ENCODE results near the gene RERE.

RERE gene

DNA sequence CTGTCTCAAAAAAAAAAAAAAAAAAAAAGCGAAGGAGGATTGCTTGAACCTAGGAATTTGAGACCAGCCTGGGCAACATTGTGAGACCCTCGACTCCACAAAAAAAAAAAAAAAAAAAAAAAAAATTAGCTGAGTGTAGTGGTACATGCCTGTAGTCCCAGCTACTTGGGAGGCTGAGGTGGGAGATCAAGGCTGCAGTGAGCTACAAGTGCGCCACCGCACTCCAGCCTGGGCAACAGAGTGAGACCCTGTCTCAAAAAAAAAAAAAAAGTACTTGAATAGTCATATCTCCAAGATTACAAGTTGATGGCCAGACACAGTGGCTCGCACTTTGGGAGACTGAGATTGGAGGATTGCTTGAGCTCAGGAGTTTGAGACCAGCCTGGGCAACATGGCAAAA lies 33.6 kb upstream of the RERE start:
- Histone ChIP-seq H4K20me1 (ENCODE audit: low read depth, low read length) (no peaks in the 10 kb centered on the region), H3F3A (ENCODE audit: insufficient read depth) (0 out of 2 replicates have a peak, but pooled peaks cover 6% of the 10 kb centered on the region), H3K36me3 (ENCODE audit: low read length) (no peaks in the 10 kb centered on the region), H3K4me3 (ENCODE audit: insufficient read depth, low read length, poor library complexity, severe bottlenecking) (no peak overlapping the region), H3K79me2 (ENCODE audit: insufficient read depth, low read length) (no peaks in the 10 kb centered on the region), H3K9me2 (replicated peaks; ENCODE audit: insufficient read depth, low read length) (no peaks in the 10 kb centered on the region), H2AFZ (ENCODE audit: low read depth, low read length, severe bottlenecking) (no peak overlapping the region), H3K27me3 (ENCODE audit: low read length) (no peaks in the 10 kb centered on the region), H3K9ac (ENCODE audit: low read length) (no peak overlapping the region), H3K27ac (ENCODE audit: low read depth, low read length) (no peak overlapping the region), H3K9me3 (ENCODE audit: insufficient read depth, low read length) (no peaks in the 10 kb centered on the region), H3K4me2 (ENCODE audit: low read depth, low read length, poor library complexity, severe bottlenecking) (no peak overlapping the region)
- TF ChIP-seq EZH2phosphoT487 (conservative IDR thresholded peaks at IDR 0.05; ENCODE audit: low read length), result no peak
- TF ChIP-seq, protein P1, sequence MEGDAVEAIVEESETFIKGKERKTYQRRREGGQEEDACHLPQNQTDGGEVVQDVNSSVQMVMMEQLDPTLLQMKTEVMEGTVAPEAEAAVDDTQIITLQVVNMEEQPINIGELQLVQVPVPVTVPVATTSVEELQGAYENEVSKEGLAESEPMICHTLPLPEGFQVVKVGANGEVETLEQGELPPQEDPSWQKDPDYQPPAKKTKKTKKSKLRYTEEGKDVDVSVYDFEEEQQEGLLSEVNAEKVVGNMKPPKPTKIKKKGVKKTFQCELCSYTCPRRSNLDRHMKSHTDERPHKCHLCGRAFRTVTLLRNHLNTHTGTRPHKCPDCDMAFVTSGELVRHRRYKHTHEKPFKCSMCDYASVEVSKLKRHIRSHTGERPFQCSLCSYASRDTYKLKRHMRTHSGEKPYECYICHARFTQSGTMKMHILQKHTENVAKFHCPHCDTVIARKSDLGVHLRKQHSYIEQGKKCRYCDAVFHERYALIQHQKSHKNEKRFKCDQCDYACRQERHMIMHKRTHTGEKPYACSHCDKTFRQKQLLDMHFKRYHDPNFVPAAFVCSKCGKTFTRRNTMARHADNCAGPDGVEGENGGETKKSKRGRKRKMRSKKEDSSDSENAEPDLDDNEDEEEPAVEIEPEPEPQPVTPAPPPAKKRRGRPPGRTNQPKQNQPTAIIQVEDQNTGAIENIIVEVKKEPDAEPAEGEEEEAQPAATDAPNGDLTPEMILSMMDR (IDR thresholded peaks at IDR 0.05; ENCODE audit: insufficient read depth, low read length, poor library complexity, severe bottlenecking), result no peak

DNA sequence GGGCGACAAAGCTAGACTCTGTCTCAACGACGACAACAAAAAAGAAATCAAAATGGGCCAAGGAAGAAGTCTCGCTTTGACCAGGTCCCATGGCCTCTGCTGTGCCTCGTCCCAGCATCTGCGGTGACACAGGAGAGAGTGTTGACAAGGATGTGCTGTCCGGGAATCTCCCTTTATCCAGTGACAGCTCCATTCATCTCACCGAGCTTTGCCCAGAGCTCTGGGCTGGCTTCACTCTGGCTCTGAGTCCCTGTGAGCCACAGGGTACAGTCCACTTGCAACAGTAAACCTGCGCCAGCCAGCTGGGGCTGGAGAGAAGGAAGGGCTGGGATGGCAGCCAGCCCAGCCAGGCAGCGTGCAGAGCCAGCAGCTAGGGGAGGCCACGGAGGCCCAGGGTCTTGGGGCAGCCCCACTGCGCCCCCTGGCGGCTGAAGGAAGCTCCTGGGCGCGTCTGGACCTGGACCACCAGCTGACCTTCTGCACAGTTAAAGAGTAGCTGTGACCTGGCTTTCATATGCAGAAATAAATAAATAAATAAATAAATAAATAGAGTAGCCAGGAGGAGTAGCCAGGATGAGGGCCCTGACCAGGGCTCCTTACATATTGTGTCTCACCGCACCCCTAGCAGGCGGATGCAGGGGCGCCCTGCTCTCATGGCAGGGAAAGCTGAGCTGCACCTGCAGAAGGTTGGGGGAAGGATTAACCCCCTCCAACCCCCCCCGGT lies 31.4 kb upstream of the RERE start:
- TF ChIP-seq, protein P1 (IDR thresholded peaks at IDR 0.05; ENCODE audit: insufficient read depth, low read length, poor library complexity, severe bottlenecking), result peak; percentile 83
- no peak for TF ChIP-seq EZH2phosphoT487 (conservative IDR thresholded peaks at IDR 0.05; ENCODE audit: low read length)
- Histone ChIP-seq H4K20me1 (ENCODE audit: low read depth, low read length) (no peaks in the 10 kb centered on the region), H3K9me3 (ENCODE audit: insufficient read depth, low read length) (no peaks in the 10 kb centered on the region), H3K27ac (ENCODE audit: low read depth, low read length) (no peak overlapping the region), H3K4me3 (ENCODE audit: insufficient read depth, low read length, poor library complexity, severe bottlenecking) (no peak overlapping the region), H3K9me2 (replicated peaks; ENCODE audit: insufficient read depth, low read length) (no peaks in the 10 kb centered on the region), H3K27me3 (ENCODE audit: low read length) (no peaks in the 10 kb centered on the region), H3K36me3 (ENCODE audit: low read length) (no peaks in the 10 kb centered on the region), H3F3A (ENCODE audit: insufficient read depth) (no peaks in the 10 kb centered on the region), H3K4me2 (ENCODE audit: low read depth, low read length, poor library complexity, severe bottlenecking) (no peak overlapping the region), H3K79me2 (ENCODE audit: insufficient read depth, low read length) (no peaks in the 10 kb centered on the region), H2AFZ (ENCODE audit: low read depth, low read length, severe bottlenecking) (no peak overlapping the region), H3K9ac (ENCODE audit: low read length) (no peak overlapping the region)

DNA sequence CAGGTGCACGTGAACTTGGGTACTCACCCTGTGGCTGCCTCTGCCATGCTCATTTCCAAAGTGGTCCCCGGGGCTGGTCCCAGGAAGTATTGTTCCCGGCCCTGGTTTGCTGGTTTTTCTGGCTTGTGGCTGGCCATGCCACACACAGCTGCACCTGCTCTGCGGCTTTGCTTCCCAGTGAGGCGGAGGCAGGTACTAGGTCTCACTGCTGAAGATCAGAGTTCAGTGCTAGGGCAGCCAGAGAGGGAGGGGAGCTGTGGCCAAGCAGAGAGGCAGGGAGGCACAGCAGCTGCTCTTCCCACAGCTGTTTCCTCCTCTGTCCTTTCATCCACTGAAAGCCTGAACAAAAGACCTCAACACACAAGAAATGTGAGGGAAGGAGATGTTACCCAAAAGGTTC lies 30.6 kb upstream of the RERE start:
- Histone ChIP-seq H3K9me3 (ENCODE audit: insufficient read depth, low read length) (no peaks in the 10 kb centered on the region), H3F3A (ENCODE audit: insufficient read depth) (no peaks in the 10 kb centered on the region), H3K27me3 (ENCODE audit: low read length) (no peaks in the 10 kb centered on the region), H3K9ac (ENCODE audit: low read length) (no peak overlapping the region), H3K79me2 (ENCODE audit: insufficient read depth, low read length) (no peaks in the 10 kb centered on the region), H2AFZ (ENCODE audit: low read depth, low read length, severe bottlenecking) (no peak overlapping the region), H3K9me2 (replicated peaks; ENCODE audit: insufficient read depth, low read length) (no peaks in the 10 kb centered on the region), H3K4me2 (ENCODE audit: low read depth, low read length, poor library complexity, severe bottlenecking) (no peak overlapping the region), H3K4me3 (ENCODE audit: insufficient read depth, low read length, poor library complexity, severe bottlenecking) (no peak overlapping the region), H3K27ac (ENCODE audit: low read depth, low read length) (no peak overlapping the region), H3K36me3 (ENCODE audit: low read length) (no peaks in the 10 kb centered on the region), H4K20me1 (ENCODE audit: low read depth, low read length) (no peaks in the 10 kb centered on the region)
- no peak for TF ChIP-seq EZH2phosphoT487 (conservative IDR thresholded peaks at IDR 0.05; ENCODE audit: low read length)
- TF ChIP-seq, protein P1 (IDR thresholded peaks at IDR 0.05; ENCODE audit: insufficient read depth, low read length, poor library complexity, severe bottlenecking), result no peak

All from SU-DHL-6 (cell line).